Lower lobe of right lung (tissue), 2 donors: ENCODE measurements around the gene TRAPPC12. TPM values are rescaled to one million over a fixed set of nuclear protein-coding genes. Genes with fewer than 3 reads are reported as not detected.

ENCODE experiments used
- ATAC-seq, 2 donors: fragments of 200-7000 bp; cut with Tn5 transposase; one replicate each; pipeline ENCODE4 v1.9.1; 2020 to 2022; ENCODE audit warnings: mild to moderate bottlenecking in 2 of 2, moderate library complexity in 2 of 2
- DNase-seq: peaks from one replicate; pipeline ENCODE4 v3.0.0-alpha.2; 2020
- H3K27ac ChIP-seq: fragments of 200-600 bp; one replicate; pipeline ENCODE4 v1.8.0; 2022
- H3K27me3 ChIP-seq: fragments of 200-600 bp; one replicate; pipeline ENCODE4 v1.8.0; 2022; ENCODE audit warnings: low read depth
- H3K36me3 ChIP-seq: fragments of 200-600 bp; one replicate; pipeline ENCODE4 v1.8.0; 2022; ENCODE audit warnings: mild to moderate bottlenecking
- H3K4me1 ChIP-seq: fragments of 200-600 bp; one replicate; pipeline ENCODE4 v1.8.0; 2022
- H3K4me3 ChIP-seq: fragments of 200-600 bp; one replicate; pipeline ENCODE4 v1.8.0; 2022; ENCODE audit warnings: mild to moderate bottlenecking
- H3K9me3 ChIP-seq: fragments of 200-600 bp; one replicate; pipeline ENCODE4 v1.8.0; 2022
- CTCF ChIP-seq: fragments of 200-600 bp; IDR thresholded peaks from one replicate; pipeline ENCODE4 v1.8.0; 2022; ENCODE audit warnings: antibody characterized with exemption, mild to moderate bottlenecking
- intact Hi-C: fragments of 100-400 bp; cut with DNase I; formaldehyde crosslinking; loops from one replicate; pipeline ENCODE4 v1.11.0; 2022
- total RNA-seq: library from RNA; stranded (reverse); fragmentation: NEBNext Ultra II Directional; extraction: Animal tissue kit (Norgen Biotek cat#: 25700); gene quantifications from one replicate; pipeline ENCODE4 v1.2.1, GENCODE V29; 2021
- donor health status: DM: no; HTN: yes; CAD: no; lungs with severe emphysema.

TRAPPC12 gene
- total RNA-seq, 1 donor from 2014 or later, result 93.8 TPM

GRCh38 chr2:3408781-3409180 lies 29.3 kb downstream of the TRAPPC12 start:
- intact Hi-C loops, result no loop called here
- Histone ChIP-seq H3K27ac (no peak overlapping the region), H3K27me3 (no peaks in the 10 kb centered on the region), H3K36me3 (peaks cover 19% of the 10 kb centered on the region), H3K4me1 (peaks cover 10% of the 10 kb centered on the region), H3K9me3 (no peaks in the 10 kb centered on the region), H3K4me3 (no peak overlapping the region)
- DNase-seq (no peak), ATAC-seq (no peak)
- TF ChIP-seq CTCF, result no peak

DNA sequence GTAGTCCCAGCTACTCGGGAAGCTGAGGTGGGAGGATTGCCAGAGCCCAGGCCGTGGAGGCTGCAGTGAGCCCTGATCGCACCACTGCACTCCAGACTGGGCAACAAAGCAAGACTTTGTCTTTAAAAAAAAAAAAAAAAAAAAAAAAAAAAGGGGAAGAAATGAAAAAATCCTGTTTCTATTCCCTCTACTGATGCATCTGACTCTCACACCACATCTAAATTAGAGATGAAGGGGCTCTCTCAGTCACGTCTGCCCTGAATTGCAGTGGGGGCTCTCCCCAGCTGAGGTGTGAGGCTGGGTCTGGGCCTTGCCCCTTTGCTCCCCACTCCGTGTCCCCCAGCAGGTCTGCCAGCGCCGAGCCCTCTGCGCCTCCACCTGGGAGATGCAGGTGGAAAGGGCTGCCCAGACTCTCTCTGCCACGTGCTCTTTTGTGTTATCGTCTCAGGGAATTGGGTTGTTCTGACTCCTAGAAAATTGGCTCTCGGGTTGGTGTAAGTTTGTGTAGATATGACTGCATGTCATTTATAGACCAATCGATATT lies 30.2 kb downstream of the TRAPPC12 start:
- intact Hi-C loops, result no loop called here
- H3K4me1 ChIP-seq, result peaks cover 10% of the 10 kb centered on the region
- no peak for TF ChIP-seq CTCF
- DNase-seq (no peak), ATAC-seq (no peak)
- H3K36me3 ChIP-seq, result peaks cover 23% of the 10 kb centered on the region
- H3K27me3 ChIP-seq, result no peaks in the 10 kb centered on the region
- no peak overlapping the region for H3K4me3 ChIP-seq
- no peak overlapping the region for H3K27ac ChIP-seq
- no peaks in the 10 kb centered on the region for H3K9me3 ChIP-seq

- no peak for ATAC-seq
- H3K27ac ChIP-seq, result no peak overlapping the region
- no peaks in the 10 kb centered on the region for H3K9me3 ChIP-seq
- peaks cover 22% of the 10 kb centered on the region for H3K36me3 ChIP-seq
- no peak for TF ChIP-seq CTCF
- peaks cover 9% of the 10 kb centered on the region for H3K4me1 ChIP-seq
- DNase-seq, result no peak
- intact Hi-C loops, result no loop called here
- H3K4me3 ChIP-seq, result no peak overlapping the region
- no peaks in the 10 kb centered on the region for H3K27me3 ChIP-seq
Measured at GRCh38 chr2:3411103-3411502, 31.6 kb downstream of the TRAPPC12 start.

- peaks cover 22% of the 10 kb centered on the region for H3K36me3 ChIP-seq
- no peak overlapping the region for H3K4me3 ChIP-seq
- intact Hi-C loops, result no loop called here
- H3K27ac ChIP-seq, result no peak overlapping the region
- no peaks in the 10 kb centered on the region for H3K27me3 ChIP-seq
- ATAC-seq, result no peak
- no peaks in the 10 kb centered on the region for H3K4me1 ChIP-seq
- H3K9me3 ChIP-seq, result no peaks in the 10 kb centered on the region
- no peak for TF ChIP-seq CTCF
- DNase-seq, result no peak
Measured at GRCh38 chr2:3413697-3414096, 34.2 kb downstream of the TRAPPC12 start.

DNA sequence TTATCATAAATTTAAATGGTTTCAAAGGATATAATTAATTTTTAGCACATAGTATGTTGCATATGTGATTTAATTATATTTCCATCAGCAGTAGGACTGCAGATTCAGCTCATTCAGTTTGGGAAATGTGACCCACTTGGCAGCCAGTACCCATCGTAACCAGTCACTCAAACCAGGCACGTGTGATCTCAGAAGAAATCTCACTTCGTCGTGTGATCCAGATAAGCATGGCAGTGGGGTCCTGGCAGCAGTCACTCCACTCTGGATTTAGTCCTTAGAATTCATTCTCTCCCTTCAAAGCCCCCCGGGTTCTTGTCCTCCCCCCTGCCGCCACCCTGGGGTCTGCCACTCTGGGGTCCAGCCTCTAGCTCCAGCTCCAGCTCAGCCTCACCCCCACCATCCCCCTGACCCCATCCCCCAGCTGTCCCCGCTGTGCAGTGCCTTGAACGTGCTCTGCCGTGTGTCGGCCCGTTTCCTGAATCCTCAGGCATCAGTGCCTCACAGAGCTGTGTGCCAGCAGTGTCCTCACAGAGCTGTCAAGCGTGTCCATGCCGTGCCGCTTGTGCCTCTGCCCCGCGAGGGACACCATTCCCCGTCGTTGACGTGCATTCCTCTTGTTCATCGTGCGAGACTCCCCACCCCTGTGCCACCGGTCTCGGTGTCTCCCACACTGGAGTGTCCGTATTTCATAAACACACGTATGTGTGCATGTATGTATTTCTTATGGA lies 34.8 kb downstream of the TRAPPC12 start:
- Histone ChIP-seq H3K27ac (no peak overlapping the region), H3K4me3 (no peak overlapping the region), H3K4me1 (no peaks in the 10 kb centered on the region), H3K9me3 (no peaks in the 10 kb centered on the region), H3K27me3 (no peaks in the 10 kb centered on the region), H3K36me3 (peaks cover 25% of the 10 kb centered on the region)
- ATAC-seq, result no peak
- no peak for DNase-seq
- intact Hi-C loops, result no loop called here
- no peak for TF ChIP-seq CTCF
